ENCODE data around the gene MRGPRE. TPM values are rescaled to one million over a fixed set of nuclear protein-coding genes. Genes with fewer than 3 reads are reported as not detected.
"Not testable (repeated sequence)": the region's sequence is repeated elsewhere in the genome, so short reads cannot be mapped to it uniquely, and the experiment has no call there.

The MRGPRE gene, protein sequence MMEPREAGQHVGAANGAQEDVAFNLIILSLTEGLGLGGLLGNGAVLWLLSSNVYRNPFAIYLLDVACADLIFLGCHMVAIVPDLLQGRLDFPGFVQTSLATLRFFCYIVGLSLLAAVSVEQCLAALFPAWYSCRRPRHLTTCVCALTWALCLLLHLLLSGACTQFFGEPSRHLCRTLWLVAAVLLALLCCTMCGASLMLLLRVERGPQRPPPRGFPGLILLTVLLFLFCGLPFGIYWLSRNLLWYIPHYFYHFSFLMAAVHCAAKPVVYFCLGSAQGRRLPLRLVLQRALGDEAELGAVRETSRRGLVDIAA
- not detected in 2 replicates for total RNA-seq (2014; rRNA removed; shearing (Covaris generic))

DNA sequence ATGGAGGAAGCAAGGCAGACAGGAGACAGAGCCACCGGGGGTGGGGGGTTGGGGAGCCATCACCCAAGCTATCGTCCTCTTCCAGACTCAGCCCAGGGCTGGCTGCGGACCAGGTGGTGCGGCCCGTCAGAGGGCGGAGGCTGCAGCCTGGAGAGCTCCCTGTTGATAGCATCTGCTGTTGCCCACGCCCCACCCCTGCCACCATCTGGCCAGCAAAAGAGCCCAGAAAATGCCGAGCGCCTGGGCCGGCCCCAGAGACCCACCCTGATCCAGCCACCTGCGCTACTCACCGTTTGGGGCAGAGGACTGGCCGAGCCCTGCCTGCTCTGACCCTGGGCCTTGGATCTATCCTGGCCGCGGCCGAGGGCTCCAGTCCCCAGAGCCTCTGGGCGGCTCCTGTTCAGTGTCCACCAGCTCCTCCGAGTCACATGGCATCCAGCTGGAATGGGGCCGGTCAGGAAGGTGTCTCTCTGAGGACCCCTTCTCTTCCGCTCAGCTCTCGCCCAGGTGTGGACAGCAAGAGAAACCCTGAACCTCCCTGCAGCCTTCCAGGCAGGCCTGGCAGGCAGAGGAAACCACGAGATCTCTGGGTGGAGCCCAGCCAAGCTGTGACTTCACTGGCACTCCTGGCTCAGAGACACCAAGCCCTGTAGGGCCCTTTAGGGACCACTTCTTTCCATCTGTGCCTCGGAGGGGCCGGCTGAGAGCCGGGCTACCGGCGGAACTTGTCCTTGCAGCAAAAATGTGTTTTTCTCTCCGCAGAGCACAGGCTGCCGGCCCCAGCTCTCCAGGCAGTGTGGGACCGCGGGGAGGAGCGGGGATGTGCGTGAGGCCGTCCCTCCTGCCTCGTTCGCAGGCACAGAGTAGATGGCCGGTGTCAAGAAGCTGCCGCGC, at the start of gene MRGPRE:
Gene MRGPRE, minus strand, starts transcription at position 567 of the 894 bp plus-strand sequence. CDS start 3,618 bp downstream, outside the sequence.
- no peak for DNase-seq (ENCODE audit: low spot score)

DNA sequence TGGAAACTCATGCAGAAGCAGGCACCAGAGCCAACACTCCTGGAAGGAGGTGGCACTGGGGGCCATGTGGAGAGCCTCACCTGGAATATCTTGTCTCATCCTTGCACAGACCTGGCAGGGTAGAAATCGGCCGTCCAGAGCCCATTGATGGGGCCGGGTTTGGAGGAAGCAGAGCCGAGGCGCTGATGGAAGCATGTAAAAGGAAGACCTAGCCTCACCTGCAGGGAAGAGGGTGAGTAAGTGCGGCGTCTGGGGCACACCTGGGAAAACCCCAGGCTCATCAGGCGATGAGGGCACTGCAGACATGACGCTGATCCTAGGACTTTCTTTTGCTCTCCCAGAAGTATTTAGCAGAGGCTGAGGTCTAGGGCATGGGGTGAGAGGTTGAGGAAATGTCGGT, 48.9 kb upstream of the MRGPRE start:
- DNase-seq (ENCODE audit: low spot score), result not testable (repeated sequence)

DNA sequence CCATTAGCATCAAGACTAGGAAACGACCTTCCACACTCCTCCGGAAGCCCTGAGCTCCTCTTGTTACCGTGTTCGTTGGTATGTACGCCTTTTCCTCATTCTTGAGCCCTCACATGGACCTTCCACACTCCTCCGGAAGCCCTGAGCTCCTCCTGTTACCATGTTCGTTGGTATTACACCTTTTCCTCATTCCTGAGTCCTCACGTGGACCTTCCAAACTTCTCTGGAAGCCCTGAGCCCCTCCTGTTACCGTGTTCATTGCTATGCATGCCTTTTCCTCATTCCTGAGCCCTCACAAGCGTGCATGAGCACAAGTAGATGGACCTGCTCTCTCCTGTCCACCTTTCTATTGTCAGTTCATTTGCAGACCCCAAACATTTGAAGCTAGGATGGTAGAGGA, 48.4 kb upstream of the MRGPRE start:
- DNase-seq (ENCODE audit: low spot score), result not testable (repeated sequence)

DNA sequence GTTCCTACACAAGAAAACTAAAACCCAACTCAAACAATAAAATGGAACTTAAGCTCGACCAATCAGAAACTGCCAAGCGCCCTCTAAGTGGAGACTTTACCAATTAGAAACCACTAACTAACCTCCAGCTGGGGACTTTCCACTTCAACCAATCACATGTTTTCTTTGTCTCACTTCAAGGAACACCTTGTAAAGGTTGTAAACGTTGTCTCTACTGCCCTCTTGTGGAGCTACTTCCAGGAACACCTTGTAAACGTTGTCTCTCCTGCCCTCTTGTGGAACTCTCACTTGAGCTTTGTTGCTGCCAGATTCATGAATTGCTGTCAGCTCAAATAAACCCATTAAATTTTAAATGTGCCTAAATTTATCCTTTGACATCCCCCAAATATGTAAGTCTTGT, 46.7 kb upstream of the MRGPRE start:
- DNase-seq (ENCODE audit: low spot score), result not testable (repeated sequence)

DNA sequence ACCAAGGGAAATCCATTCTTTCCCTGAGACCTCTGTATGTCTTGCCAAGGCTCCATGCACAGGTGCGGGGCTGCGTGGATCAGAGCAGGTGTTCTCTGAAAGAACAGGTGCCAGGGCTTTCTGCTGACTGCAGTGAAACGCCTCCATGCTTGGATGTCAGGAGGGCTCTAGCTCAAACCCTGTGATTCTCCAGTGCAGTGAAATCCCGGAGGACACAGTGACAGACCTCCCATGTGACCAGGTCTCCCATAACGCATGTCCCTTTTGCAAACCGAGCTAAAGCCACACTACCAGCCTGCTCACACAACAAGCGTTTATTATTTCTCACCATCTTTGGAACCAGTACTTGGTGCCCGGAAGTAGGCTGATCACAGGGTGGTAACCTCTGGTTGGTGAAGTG, 41.4 kb upstream of the MRGPRE start:
- not testable (repeated sequence) for DNase-seq (ENCODE audit: low spot score)

DNA sequence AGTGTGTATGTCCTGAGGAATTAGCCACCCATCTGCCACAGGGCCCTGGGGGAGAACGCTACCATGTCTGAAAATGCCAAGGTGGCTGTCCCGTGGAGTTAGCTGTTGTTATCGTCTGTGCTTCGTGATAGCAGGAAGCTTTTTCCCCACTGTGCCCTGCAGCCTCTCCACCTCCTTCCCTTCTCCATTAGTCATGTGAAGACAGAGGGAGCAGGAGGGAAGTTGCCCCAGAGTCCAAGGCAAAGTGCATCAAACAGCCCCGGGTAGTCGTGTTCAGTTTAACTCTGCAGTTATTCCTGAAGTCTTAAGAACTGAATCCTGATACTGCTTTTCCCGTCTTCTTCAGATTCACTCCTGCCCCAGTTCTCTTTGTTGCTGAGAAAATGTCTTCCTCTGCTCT, 30.3 kb upstream of the MRGPRE start:
- DNase-seq (ENCODE audit: low spot score), result not testable (repeated sequence)

DNA sequence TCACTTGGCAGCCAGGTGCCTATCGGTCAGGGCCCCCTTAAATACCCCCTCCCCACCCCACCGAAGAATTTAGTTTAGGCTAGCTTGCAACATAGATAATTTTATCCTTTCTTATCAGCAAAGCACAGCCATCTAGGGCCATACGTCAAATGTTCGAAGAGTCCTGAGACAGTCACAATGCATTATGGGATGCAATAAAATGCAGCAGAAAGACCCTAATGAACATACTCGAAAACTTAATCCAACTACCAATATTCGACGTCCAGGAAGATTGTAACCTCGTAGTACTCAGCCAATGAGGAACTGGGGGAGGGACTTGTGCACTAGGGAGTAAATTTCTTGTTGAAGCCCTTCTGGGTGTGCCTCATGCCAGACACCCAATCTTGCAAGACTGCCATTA, 29.6 kb upstream of the MRGPRE start:
- DNase-seq (ENCODE audit: low spot score), result not testable (repeated sequence)

DNA sequence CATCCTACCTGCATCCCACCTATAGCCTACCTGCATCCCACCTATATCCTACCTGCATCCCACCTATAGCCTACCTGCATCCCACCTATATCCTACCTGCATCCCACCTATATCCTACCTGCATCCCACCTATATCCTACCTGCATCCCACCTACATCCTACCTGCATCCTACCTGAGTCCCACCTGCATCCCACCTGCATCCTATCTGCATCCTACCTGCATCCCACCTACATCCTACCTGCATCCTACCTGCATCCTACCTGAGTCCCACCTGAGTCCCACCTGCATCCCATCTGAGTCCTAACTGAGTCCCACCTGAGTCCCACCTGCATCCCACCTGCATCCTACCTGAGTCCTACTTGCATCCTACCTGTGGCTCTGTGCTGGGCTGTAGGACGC, 25.3 kb upstream of the MRGPRE start:
- DNase-seq (ENCODE audit: low spot score), result not testable (repeated sequence)

DNA sequence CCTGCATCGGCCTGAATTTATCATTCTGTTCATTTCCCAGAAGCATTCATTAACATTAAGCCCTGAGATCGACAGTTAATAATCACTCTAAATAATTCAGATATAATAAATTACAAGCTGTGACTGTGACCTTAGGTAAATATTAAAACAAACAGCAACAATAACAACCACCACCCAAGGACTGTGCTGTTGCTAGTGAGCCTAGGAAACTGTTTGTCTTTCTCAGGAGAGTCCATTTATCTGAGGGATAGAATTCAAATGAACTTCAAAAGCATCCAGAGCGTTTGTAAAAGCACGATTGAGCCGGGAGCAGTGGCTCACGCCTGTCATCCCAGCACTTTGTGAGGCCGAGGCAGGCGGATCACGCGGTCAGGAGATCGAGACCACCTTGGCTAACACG, 23.0 kb upstream of the MRGPRE start:
- not testable (repeated sequence) for DNase-seq (ENCODE audit: low spot score)

DNA sequence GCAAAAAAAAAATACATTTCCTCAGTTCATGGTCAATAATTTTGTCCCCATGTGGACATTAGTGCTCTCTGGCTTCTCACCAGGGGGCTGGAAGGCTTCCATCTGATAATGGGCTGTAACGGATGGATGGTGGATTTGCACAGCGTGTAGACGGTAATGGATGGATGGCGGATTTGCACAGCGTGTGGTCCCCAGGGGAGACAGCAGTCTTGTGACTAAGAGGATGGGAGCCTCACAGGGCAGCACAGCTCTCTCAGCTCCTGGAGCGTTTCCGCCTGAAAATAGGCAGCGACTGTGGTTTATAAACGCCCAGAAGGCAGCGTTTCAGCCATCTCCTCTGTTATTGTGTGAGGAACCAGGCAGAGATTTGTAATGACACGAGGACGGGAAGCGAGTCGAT, 22.6 kb upstream of the MRGPRE start:
- not testable (repeated sequence) for DNase-seq (ENCODE audit: low spot score)

DNA sequence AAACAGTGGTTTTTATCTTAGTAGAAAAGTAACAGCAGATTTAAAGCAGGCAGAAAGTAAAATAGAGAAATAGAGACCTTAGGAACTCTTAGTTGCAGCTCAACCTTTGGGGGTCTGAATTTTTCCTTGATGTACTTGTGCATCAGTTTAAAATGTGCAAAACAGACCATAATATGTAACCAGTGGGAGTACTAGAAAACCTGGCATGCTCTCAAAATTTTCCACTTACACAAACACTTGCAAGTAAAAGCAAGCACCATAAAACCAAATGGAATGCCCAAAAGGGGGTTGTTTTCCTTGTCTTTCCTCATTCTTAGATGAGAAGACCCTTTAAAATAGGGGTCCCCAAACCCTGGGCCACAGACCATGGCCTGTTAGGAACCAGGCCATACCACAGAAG, 12.9 kb upstream of the MRGPRE start:
- no peak for DNase-seq (ENCODE audit: low spot score)

DNA sequence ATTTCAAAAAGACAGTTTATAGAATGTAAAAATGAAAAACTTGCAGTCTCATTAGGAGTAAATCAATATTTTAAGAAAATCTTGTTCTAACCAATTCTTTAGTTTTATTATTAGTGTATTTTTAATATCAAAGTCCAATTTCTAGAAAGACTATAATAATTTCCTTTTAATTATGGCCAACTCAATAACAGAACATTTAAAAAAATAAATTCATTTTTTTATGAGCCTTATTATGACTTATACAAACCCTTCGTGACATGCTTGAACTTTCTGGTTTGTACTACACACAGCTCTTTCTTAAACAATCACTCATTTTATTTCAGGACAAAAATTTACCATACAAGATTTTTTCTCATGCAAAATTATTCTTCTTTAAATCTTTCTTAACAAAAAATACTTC, 11.7 kb upstream of the MRGPRE start:
- no peak for DNase-seq (ENCODE audit: low spot score)

DNA sequence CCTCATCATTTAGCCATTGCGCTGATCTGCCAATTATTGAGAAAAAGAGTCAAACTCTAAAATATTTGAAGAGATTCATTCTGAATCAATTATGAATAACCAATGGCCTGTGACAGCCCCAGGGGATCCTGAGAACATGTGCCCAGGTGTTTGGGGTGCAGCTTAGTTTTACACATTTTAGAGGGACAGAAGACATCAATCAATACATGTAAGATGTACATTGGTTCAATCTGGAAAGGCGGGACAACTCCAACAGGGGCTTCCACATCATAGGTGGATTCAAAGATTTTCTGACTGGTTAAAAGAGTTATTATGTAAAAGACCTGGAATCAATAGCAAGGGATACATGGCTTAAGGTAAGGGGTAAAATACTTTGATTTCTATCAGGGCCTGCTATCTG, 4.9 kb upstream of the MRGPRE start:
- DNase-seq (ENCODE audit: low spot score), result no peak

DNA sequence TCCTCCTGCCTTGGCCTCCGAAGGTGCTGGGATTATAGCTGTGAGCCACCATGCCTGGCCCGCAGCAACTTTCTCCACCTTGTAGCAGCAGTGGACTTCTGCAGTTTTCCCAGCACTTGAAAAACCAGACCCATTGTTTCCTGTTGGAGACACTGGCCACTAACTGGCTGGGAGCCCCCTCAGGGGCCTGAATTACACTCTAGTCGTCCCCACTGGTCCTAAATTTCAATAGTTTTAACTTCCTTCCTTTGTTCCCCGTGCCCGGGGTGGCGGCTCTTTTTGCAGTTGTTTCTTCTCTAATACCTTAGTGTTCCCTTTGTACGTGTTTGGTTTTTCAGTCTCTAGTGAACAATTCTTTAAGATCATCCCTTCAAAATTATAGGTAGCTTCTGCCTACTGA, 2.6 kb upstream of the MRGPRE start:
- no peak for DNase-seq (ENCODE audit: low spot score)

DNA sequence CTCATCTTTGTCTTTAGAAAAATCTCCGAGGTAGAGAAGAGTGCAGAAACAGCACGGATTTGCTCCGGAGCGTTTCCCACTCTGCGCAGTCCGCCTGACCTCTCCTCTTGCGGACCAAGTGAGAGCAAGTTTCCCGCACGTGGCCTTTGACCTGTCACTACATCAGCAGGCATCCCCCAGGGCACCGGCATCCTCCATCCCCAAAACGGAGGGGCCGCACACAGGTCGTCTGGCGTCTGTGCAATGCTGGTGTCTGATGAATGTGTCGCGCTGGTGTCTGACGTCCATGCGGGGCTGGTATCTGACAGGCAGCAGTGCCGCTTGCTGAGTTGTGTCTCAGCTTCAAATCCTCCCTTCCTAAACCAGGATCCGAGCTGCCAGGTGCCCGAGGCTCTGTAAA, 739 bp upstream of the MRGPRE start:
- DNase-seq (ENCODE audit: low spot score), result no peak

DNA sequence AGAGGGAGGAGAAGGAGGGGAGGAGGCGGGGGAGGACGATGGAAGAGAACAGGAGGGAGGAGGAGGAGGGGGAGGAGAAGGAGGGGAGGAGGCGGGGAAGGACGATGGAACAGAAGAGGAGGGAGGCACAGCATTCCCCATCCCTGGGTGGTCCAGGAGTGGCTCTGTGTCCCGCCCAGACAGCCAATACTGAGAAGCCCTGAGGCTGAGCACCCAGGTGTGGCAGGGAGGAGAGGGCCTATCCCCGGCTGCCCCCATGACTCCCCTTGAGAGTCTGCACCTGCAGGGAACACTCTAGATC, 717 bp downstream of the MRGPRE start:
- no peak for DNase-seq (ENCODE audit: low spot score)

DNA sequence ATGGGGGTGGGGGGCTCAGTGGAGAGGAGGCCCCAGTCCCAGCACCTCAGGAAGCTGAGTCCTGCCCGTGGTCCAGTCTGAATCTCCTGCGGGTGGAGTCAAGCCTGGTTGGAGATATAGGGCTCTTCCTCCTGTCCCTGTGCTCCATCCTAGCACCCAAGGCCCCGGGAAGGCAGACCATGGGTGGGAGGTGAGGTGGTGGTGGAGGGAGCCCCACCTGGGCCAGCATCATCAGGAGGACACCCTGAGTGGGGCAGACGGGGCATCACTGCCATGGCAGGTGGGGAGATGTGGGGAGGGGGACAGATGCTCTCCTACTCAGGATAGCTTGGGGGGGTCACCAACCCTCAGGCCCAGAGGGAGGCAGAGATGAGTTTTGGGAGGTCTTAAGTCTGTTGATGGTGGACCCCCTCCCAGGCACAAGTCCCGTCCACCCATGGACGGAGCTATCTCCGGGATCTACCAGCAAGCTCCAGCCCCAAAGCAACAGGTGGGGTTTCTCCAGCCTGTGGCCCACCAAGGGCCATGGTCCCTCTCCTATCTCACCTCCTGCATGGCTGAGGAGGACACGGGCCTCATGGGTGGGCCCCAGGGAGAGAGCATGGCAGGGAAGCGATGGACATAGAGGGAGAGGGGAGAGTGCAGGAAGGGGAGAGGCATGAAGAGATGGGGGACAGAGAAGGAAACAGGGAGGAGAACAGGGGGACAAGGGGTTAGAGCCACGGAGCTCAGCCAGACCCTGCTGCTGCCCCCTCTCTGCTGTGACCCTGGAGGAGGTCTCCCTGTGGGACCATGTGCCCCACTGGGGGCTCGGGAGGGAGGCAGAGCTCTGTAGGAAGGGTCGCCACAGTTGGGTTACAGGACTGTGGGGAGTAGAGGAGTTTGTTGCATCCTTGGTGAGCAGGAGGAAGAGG, 1.3 kb downstream of the MRGPRE start:
- no peak for DNase-seq (ENCODE audit: low spot score)

DNA sequence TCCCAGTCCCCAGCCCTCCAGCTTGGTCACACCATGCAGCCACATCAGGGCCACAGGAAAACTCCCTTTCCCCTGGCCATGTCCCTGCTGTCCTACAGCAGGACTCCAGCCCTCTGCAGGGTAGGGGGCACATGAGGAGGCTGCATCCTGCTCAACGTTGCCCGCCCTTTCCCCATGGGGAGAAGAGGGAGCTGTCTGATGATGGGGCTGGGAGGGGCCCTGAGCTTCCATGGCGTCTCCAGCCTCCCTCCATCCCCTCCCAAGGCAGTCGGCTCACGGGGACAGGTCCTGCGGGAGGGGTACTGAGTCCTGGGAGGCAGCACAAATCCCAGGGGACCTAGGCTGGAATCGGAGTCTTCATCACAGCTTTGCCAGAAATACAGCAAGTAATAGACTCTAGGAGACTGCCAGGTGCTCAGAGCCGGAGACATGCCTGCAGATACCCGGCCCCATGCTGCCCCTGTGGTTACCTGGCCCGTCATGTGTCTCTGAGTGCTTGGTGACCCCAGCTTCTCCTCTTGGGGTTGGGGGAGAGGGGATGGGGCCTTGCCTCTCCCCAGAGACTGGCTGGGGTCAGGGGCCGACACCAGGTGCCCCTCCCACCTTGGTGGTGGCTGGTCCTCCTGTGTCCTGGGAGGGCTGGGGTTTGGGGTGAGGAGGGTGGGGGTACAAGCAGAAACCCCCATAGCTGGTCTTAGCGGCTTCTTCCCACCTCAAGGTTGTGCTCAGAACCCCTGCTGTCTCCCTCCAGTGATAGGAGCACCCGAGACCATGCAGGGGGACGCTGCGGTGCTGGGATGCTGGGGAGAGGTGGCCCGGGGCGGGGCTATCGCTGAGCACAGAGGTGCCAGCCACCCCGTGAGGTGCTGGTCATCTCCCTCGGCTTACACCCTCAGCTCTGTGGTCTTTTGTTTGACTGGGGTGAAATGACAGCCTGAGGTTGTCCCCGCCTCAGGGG, 2.3 kb downstream of the MRGPRE start:
- DNase-seq (ENCODE audit: low spot score), result no peak

DNA sequence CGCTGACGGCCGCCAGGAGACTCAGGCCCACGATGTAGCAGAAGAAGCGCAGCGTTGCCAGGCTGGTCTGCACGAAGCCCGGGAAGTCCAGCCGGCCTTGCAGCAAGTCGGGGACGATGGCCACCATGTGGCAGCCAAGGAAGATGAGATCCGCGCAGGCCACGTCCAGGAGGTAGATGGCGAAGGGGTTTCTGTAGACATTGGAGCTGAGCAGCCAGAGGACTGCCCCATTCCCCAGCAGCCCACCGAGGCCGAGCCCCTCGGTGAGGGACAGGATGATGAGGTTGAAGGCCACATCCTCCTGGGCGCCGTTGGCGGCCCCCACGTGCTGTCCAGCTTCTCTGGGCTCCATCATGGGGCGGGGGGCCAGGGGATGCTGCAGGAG, 3.8 kb downstream of the MRGPRE start:
- no peak for DNase-seq (ENCODE audit: low spot score)

DNA sequence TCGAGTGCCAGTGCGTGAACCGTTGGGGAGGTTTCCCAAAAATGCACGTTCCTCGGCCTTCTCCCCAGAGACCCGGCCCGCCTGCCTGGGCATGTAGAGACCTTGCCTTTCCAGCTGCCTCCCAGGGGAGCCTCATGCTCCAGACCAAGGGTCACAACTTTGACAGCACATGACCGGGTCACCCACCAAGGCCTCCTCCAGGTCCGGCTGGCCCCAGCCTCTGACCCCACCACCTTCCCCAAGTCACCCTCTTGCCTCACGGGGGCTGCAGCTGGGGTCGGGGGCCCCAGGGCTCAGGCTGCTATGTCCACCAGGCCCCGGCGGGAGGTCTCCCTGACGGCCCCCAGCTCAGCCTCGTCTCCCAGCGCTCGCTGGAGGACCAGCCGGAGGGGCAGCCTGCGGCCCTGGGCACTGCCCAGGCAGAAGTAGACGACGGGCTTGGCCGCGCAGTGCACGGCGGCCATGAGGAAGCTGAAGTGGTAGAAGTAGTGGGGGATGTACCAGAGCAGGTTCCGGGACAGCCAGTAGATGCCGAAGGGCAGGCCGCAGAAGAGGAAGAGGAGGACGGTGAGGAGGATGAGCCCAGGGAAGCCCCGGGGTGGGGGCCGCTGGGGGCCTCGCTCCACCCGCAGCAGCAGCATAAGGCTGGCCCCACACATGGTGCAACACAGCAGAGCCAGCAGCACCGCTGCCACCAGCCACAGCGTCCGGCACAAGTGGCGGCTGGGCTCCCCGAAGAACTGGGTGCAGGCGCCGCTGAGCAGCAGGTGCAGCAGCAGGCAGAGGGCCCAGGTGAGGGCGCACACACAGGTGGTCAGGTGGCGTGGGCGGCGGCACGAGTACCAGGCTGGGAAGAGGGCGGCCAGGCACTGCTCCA, 4.4 kb downstream of the MRGPRE start:
- no peak for DNase-seq (ENCODE audit: low spot score)

Data from A172 (cell line).